ENCODE results near the gene KDM4C. TPM values are rescaled to one million over a fixed set of nuclear protein-coding genes. Genes with fewer than 3 reads are reported as not detected.

KDM4C gene
- total RNA-seq, 1 donor from 2014 or later, result 26.6 TPM

DNA sequence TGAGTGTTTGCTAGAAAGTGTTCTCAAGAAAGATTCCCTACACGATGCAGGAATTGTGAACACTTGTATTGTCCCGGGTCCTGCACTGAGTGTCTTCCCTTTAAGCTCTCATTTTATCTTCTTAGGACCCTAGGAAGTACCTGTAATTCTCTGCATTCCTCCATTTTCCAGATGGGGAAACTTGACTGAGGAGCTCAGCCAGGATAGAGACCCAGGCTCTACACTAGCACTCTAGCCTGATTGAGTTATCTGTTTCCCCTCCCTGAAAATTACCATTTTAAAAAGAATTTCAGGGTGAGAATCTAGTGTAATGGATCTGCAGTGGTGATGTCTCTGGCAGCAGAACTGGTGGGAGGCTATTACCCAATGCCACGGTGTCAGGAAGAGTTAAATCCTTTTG is 453.9 kb downstream of the KDM4C start:
- TF ChIP-seq, protein P1, sequence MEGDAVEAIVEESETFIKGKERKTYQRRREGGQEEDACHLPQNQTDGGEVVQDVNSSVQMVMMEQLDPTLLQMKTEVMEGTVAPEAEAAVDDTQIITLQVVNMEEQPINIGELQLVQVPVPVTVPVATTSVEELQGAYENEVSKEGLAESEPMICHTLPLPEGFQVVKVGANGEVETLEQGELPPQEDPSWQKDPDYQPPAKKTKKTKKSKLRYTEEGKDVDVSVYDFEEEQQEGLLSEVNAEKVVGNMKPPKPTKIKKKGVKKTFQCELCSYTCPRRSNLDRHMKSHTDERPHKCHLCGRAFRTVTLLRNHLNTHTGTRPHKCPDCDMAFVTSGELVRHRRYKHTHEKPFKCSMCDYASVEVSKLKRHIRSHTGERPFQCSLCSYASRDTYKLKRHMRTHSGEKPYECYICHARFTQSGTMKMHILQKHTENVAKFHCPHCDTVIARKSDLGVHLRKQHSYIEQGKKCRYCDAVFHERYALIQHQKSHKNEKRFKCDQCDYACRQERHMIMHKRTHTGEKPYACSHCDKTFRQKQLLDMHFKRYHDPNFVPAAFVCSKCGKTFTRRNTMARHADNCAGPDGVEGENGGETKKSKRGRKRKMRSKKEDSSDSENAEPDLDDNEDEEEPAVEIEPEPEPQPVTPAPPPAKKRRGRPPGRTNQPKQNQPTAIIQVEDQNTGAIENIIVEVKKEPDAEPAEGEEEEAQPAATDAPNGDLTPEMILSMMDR (IDR thresholded peaks at IDR 0.05; ENCODE audit: unreplicated experiment), result no peak
- H3K4me3 Mint-ChIP-seq (ENCODE audit: low read depth), result no peak overlapping the region
- H3K36me3 Mint-ChIP-seq (ENCODE audit: insufficient read depth), result no peaks in the 10 kb centered on the region
- H3K9me3 Mint-ChIP-seq (ENCODE audit: low read depth), result no peaks in the 10 kb centered on the region
- no peak for DNase-seq (ENCODE audit: low spot score, unreplicated experiment)
- peaks cover 61% of the 10 kb centered on the region for H3K27me3 Mint-ChIP-seq
- no peaks in the 10 kb centered on the region for H3K4me1 Mint-ChIP-seq (ENCODE audit: low read depth)
- H3K27ac Mint-ChIP-seq, result no peak overlapping the region

GRCh38 chr9:7212101-7212500 is 454.3 kb downstream of the KDM4C start:
- no peak for DNase-seq (ENCODE audit: low spot score, unreplicated experiment)
- H3K4me1 Mint-ChIP-seq (ENCODE audit: low read depth), result no peaks in the 10 kb centered on the region
- no peaks in the 10 kb centered on the region for H3K9me3 Mint-ChIP-seq (ENCODE audit: low read depth)
- H3K27me3 Mint-ChIP-seq, result peaks cover 63% of the 10 kb centered on the region
- no peak overlapping the region for H3K4me3 Mint-ChIP-seq (ENCODE audit: low read depth)
- H3K27ac Mint-ChIP-seq, result no peak overlapping the region
- H3K36me3 Mint-ChIP-seq (ENCODE audit: insufficient read depth), result no peaks in the 10 kb centered on the region
- TF ChIP-seq, protein P1 (IDR thresholded peaks at IDR 0.05; ENCODE audit: unreplicated experiment), result no peak

GRCh38 chr9:7216004-7216841 is 458.4 kb downstream of the KDM4C start:
- TF ChIP-seq, protein P1 (IDR thresholded peaks at IDR 0.05; ENCODE audit: unreplicated experiment), result no peak
- no peaks in the 10 kb centered on the region for H3K4me1 Mint-ChIP-seq (ENCODE audit: low read depth)

GRCh38 chr9:7223981-7224380 is 466.2 kb downstream of the KDM4C start:
- Mint-ChIP-seq H3K27me3 (peaks cover 83% of the 10 kb centered on the region), H3K4me1 (ENCODE audit: low read depth) (peaks cover 4% of the 10 kb centered on the region), H3K36me3 (ENCODE audit: insufficient read depth) (no peaks in the 10 kb centered on the region), H3K27ac (no peak overlapping the region), H3K9me3 (ENCODE audit: low read depth) (peaks cover 6% of the 10 kb centered on the region), H3K4me3 (ENCODE audit: low read depth) (no peak overlapping the region)
- no peak for DNase-seq (ENCODE audit: low spot score, unreplicated experiment)
- TF ChIP-seq, protein P1 (IDR thresholded peaks at IDR 0.05; ENCODE audit: unreplicated experiment), result no peak

More at GRCh38 chr9:7216004-7216841, 458.4 kb downstream of the KDM4C start:
- Mint-ChIP-seq H3K9me3 (ENCODE audit: low read depth) (peaks cover 9% of the 10 kb centered on the region), H3K27me3 (peaks cover 65% of the 10 kb centered on the region), H3K4me3 (ENCODE audit: low read depth) (no peak overlapping the region), H3K27ac (no peak overlapping the region), H3K36me3 (ENCODE audit: insufficient read depth) (no peaks in the 10 kb centered on the region)
- DNase-seq (ENCODE audit: low spot score, unreplicated experiment), result no peak

Other genes with a start within 250 kb of the KDM4C start
- 11.1 and 11.3 TPM in 2 replicates for gene GLDC, start 112.2 kb upstream of the KDM4C start, total RNA-seq